Mucosa of stomach (tissue), 1 donor: ENCODE measurements around the gene KCTD10.

Experiments
- H3K27me3 ChIP-seq: one replicate; pipeline ENCODE4 v1.7.0; 2013; ENCODE audit warnings: mild to moderate bottlenecking, low read length; ENCODE audit not compliant: control insufficient read depth, insufficient read depth
- H3K36me3 ChIP-seq: one replicate; pipeline ENCODE4 v1.7.0; 2013; ENCODE audit warnings: low read length; ENCODE audit not compliant: control insufficient read depth, insufficient read depth
- H3K4me1 ChIP-seq: one replicate; pipeline ENCODE4 v1.7.0; 2013; ENCODE audit warnings: mild to moderate bottlenecking, low read length; ENCODE audit not compliant: control insufficient read depth, insufficient read depth
- H3K4me3 ChIP-seq: one replicate; pipeline ENCODE4 v1.7.0; 2013; ENCODE audit warnings: low read length
- H3K9ac ChIP-seq: one replicate; pipeline ENCODE4 v1.7.0; 2013; ENCODE audit warnings: mild to moderate bottlenecking, low read length, moderate library complexity
- H3K9me3 ChIP-seq: one replicate; pipeline ENCODE4 v1.7.0; 2013; ENCODE audit warnings: mild to moderate bottlenecking, low read length, moderate library complexity; ENCODE audit not compliant: control insufficient read depth
- donor health status: Pancreatic carcinoma.

KCTD10 gene

DNA sequence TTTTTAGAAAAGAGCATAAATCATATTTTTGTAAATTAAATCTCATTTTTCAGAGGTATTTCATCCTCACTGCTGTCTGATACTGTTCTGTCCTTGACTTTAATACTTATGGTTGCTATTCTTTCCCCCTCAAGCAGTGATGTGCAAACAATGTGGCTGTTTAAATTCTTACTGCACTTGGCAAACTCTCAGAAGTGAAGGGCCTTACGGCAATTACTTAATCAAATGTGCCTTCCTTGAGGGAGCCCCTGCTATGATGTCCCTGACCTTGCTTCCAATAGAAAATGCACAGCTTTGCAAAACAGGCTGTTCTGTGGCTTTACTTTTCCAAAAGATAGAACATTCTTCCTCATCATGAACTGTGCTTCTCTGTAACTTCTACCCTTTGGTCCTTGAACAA lies 35.5 kb upstream of the KCTD10 start:
- no peak overlapping the region for H3K4me3 ChIP-seq
- H3K9ac ChIP-seq = no peak overlapping the region
- no peaks in the 10 kb centered on the region for H3K4me1 ChIP-seq
- H3K27me3 ChIP-seq = no peaks in the 10 kb centered on the region
- no peaks in the 10 kb centered on the region for H3K9me3 ChIP-seq
- H3K36me3 ChIP-seq = peaks cover 22% of the 10 kb centered on the region

DNA sequence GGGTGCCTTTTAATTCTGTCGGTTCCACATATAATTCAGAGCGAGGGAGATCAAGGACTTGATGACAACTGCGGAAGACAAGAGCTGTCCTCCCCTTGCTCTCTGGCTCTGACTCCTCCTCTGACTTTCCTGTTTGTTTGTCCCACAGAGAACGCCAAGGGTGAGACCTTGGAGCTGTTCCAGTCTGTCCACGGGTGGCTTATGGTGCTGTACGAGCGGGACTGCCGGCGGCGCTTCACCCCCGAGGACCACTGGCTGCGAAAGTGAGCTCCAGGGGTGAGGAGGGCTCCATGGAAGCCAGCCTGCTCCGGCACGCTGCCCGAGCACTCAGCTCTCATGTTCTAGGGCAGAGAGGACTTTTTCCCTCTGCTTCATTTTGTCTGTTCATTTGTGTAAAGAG lies 33.1 kb upstream of the KCTD10 start:
- Histone ChIP-seq H3K9ac (no peak overlapping the region), H3K36me3 (peaks cover 20% of the 10 kb centered on the region), H3K4me1 (no peaks in the 10 kb centered on the region), H3K27me3 (no peaks in the 10 kb centered on the region), H3K9me3 (no peaks in the 10 kb centered on the region), H3K4me3 (no peak overlapping the region)

DNA sequence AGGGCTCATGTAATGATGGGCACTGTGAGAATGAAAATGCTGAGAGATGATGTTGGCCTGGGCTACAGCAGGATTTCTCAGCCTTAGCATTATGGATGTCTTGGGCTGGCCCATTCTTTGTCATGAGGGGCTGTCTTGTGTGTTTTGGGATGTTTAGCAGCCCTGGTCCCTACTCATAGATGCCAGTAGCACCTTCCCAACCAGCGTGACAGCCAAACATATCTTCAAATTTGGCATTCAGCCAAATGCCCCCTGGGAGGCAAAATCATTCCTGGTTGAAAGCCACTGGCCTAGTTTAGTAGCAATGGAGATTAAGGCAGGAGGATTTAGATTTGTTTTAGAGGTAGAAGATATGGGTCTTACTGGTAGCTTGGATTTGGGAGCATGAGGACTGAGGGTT lies 27.0 kb upstream of the KCTD10 start:
- Histone ChIP-seq H3K36me3 (peaks cover 16% of the 10 kb centered on the region), H3K9me3 (no peaks in the 10 kb centered on the region), H3K9ac (no peak overlapping the region)

DNA sequence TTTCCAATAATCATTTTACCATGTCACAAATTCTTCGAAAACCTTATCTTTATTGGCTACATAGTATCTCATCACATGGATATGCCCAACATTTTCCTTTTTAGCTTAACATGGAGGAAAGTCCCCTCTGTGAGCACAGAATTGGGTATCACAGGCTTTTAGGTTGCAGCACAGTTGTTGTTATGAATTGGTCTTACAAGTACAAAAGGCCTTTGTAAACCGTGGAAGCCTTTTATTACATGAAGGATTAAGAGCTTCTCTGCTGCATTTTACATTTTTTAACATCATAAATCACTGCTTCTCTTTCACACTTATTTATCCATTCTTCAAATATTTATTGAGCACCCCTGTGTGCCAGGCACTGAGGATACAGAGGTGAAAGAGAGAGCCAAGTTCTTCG lies 26.5 kb upstream of the KCTD10 start:
- Histone ChIP-seq H3K4me3 (no peak overlapping the region), H3K27me3 (no peaks in the 10 kb centered on the region), H3K9ac (no peak overlapping the region), H3K9me3 (no peaks in the 10 kb centered on the region), H3K4me1 (no peaks in the 10 kb centered on the region), H3K36me3 (peaks cover 16% of the 10 kb centered on the region)

More for the DNA sequence above, 27.0 kb upstream of the KCTD10 start:
- Histone ChIP-seq H3K4me1 (no peaks in the 10 kb centered on the region), H3K4me3 (no peak overlapping the region), H3K27me3 (no peaks in the 10 kb centered on the region)

DNA sequence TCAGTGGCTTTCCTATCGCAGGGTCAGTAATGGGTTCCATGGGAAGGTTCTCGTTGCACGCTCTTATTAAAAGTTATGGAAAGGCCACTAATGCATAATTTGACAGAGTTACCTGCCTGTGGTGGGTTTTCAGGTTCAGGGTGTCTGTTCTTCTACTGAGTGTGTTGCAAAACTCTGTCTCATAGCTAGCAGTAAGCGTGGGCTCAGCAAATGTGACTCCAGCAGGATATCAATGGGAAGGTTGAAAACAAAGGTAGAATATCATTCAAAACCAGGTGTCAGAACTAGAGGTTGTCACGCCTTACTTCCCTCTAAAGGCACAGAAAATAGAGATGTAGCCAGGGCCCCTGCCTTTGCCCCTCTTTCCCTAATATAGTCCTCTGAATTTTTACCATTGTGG lies 25.2 kb upstream of the KCTD10 start:
- Histone ChIP-seq H3K9me3 (no peaks in the 10 kb centered on the region), H3K36me3 (peaks cover 15% of the 10 kb centered on the region), H3K9ac (no peak overlapping the region), H3K27me3 (no peaks in the 10 kb centered on the region), H3K4me1 (no peaks in the 10 kb centered on the region), H3K4me3 (no peak overlapping the region)

DNA sequence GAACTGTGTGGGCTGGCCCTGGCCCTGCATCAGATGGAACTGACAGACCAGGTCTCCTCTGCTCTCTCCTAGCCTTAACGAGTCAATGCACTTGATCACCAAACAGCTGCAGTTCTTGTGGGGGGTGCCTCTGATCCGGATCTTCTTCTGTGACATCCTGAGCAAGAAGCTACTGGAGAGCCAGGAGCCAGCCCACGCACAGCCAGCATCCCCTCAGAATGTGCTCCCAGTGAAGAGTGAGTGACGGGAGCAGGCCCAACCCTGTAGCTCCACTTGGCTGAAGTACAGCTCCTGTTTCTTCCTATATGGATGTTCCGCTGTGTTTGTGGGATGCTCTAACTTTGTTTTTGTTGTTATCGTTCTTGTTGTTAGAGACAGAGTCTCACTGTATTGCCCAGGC lies 24.2 kb upstream of the KCTD10 start:
- Histone ChIP-seq H3K27me3 (no peaks in the 10 kb centered on the region), H3K9me3 (no peaks in the 10 kb centered on the region), H3K9ac (no peak overlapping the region), H3K36me3 (peaks cover 13% of the 10 kb centered on the region), H3K4me3 (no peak overlapping the region), H3K4me1 (no peaks in the 10 kb centered on the region)

DNA sequence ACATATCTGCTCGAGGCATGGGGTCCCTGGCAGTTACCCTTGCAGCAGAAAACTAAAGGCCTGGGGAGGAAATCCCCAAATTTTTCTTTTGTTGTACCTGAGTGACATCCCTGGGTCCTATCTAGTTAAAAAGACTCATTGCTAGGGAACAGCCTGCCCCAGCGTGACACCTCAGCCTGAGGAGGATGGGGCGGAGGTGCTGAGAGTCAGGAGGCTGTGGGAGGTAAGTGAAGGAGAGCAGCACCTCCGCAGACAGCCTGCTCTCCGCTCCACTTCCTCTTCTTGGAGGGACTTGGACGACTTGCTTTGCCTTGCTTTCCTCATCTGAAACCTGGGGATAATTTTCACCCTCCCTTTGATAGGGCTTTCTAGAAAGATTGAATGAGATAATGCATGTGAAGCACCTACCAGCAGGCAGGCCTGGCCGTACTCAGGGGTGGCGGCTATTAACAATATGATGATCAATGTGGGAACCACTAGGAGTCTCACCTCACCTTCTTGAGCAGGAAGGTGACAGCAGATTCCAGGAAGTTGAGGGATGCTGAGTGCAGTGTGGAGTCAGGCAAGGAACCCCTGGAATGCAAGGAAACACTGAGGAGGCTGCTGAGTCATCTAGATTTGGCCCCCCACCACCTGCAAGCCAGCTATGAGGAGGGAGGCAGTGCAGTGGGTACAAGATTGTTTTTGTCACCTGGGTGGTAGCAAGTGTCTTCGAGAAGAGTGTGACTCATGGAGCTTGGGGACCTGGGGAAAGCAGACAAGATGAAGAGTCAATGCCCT lies 23.5 kb upstream of the KCTD10 start:
- H3K9me3 ChIP-seq = no peaks in the 10 kb centered on the region
- no peak overlapping the region for H3K4me3 ChIP-seq
- no peak overlapping the region for H3K9ac ChIP-seq
- H3K4me1 ChIP-seq = no peaks in the 10 kb centered on the region
- H3K27me3 ChIP-seq = no peaks in the 10 kb centered on the region
- peaks cover 13% of the 10 kb centered on the region for H3K36me3 ChIP-seq

DNA sequence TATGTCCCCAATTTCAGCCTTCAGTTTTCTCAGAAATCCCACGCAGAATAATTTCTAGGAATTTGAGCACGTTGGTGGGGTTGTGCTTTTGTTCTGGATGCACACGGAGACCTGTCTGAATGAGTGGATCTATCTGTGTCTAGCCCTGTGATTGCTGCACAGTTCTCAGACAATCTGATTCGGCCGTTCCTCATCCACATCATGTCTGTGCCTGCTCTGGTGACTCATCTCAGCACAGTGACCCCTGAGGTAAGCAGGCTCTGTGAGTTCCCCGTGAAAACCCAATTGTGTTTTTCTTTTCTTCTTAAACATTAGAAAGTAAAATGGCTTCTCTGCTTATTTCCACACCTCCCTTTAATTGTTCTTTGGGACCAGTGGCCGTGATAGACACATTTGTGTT lies 20.6 kb upstream of the KCTD10 start:
- H3K9ac ChIP-seq = no peak overlapping the region
- no peaks in the 10 kb centered on the region for H3K9me3 ChIP-seq
- no peak overlapping the region for H3K4me3 ChIP-seq
- H3K4me1 ChIP-seq = no peaks in the 10 kb centered on the region
- peaks cover 13% of the 10 kb centered on the region for H3K36me3 ChIP-seq
- no peaks in the 10 kb centered on the region for H3K27me3 ChIP-seq

DNA sequence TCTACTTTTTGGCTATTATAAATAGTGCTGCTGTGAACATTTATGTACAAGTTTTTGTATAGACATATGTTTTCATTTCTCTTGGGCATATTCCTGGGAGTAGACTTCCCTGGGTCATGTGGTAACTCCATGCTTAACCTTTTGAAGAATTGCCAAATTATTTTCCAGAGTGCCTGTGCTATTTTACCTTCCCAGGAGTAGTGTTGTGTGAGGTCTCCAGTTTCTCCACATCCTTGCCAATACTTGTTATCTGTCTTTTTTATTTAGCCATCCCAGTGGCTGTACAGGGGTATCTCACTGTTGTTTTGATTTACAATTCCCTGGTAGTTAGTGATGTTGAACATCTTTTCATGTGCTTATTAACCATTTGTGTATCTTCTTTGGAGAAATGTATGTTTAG lies 19.2 kb upstream of the KCTD10 start:
- peaks cover 13% of the 10 kb centered on the region for H3K36me3 ChIP-seq
- H3K9me3 ChIP-seq = no peaks in the 10 kb centered on the region
- H3K4me3 ChIP-seq = no peak overlapping the region
- H3K27me3 ChIP-seq = no peaks in the 10 kb centered on the region
- no peaks in the 10 kb centered on the region for H3K4me1 ChIP-seq
- no peak overlapping the region for H3K9ac ChIP-seq

DNA sequence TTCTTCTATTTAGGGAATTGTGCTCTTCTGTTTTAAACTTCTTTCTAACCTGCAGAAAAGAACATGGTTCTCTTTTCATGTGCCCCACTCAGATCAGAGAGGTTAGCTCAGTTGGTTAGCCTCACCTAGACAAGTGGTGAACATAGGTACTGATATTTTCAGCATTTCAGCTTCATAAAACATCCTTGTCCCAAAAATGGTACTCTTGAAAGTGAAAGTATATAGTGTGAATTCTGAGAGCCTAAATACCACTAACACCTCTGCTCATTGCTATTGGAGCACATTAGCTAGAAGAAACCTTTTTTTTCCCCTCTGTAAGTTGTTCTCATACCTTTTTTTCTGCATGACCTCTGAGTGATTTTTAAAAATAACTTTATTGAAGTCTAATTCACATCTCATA lies 17.9 kb upstream of the KCTD10 start:
- H3K9me3 ChIP-seq = no peaks in the 10 kb centered on the region
- no peaks in the 10 kb centered on the region for H3K4me1 ChIP-seq
- H3K4me3 ChIP-seq = no peak overlapping the region
- no peaks in the 10 kb centered on the region for H3K27me3 ChIP-seq
- H3K36me3 ChIP-seq = peaks cover 9% of the 10 kb centered on the region
- no peak overlapping the region for H3K9ac ChIP-seq

DNA sequence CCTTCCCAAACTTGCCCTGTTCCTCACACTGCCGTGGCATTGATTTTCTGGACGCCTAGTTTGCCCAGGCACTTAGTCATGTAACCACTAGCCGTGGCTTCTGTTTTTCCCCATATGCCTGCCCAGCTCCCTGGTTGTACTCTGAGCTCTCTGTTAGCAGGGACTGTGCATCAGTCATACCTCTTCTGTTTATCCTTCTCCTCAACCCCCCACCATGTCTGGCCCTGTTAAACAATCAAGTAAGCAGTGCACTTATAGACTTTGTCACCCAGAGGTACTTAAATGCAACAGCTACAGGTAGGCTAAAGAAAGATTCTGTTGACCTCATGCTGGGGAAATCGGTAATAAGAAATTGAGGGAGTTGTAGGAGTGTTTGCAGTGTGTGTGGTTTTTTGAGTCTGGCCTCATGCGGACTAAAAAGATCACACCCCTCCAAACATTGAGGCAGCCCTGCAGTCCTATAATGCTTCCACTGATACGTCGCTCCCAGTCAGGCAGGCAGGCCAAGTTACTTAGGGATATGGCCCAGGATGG lies 17.3 kb upstream of the KCTD10 start:
- no peak overlapping the region for H3K9ac ChIP-seq
- no peaks in the 10 kb centered on the region for H3K4me1 ChIP-seq
- H3K36me3 ChIP-seq = peaks cover 10% of the 10 kb centered on the region
- H3K27me3 ChIP-seq = no peaks in the 10 kb centered on the region
- no peaks in the 10 kb centered on the region for H3K9me3 ChIP-seq
- H3K4me3 ChIP-seq = no peak overlapping the region

DNA sequence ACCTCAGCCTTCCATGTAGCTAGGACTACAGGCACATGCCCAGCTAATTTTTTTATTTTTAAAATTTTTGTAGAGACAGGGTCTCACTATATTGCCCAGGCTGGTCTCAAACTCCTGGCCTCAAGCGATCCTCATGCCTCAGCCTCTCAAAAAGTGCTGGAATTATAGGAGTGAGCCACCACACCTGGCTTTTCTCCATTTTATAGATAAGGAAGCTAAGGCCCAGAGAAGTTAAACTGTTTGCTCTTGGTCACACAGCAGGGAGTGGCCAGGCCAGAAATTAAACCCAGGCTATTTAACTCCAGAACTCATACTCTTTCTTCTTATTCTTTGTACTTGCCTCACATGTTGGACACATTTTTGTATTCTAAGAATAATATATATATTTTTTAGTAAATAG lies 16.8 kb upstream of the KCTD10 start:
- Histone ChIP-seq H3K9ac (no peak overlapping the region), H3K27me3 (no peaks in the 10 kb centered on the region), H3K36me3 (peaks cover 9% of the 10 kb centered on the region), H3K4me3 (no peak overlapping the region), H3K9me3 (no peaks in the 10 kb centered on the region), H3K4me1 (no peaks in the 10 kb centered on the region)
